ENCODE data around the gene ACSS3. TPM values are rescaled to one million over a fixed set of nuclear protein-coding genes. Genes with fewer than 3 reads are reported as not detected.
A peak's percentile ranks its signal among the peaks of the same experiment; 100 is the strongest.

Gene ACSS3
- total RNA-seq, 1 donor from 2014 or later, result 3.6 TPM

- Mint-ChIP-seq H3K27ac (ENCODE audit: unreplicated experiment) (peak overlapping the region; percentile 49), H3K27me3 (ENCODE audit: unreplicated experiment) (no peaks in the 10 kb centered on the region), H3K36me3 (ENCODE audit: unreplicated experiment) (no peaks in the 10 kb centered on the region), H3K4me3 (ENCODE audit: unreplicated experiment) (no peak overlapping the region), H3K9me3 (ENCODE audit: unreplicated experiment) (no peaks in the 10 kb centered on the region), H3K4me1 (ENCODE audit: low read depth, unreplicated experiment) (peaks cover 11% of the 10 kb centered on the region)
- no peak for DNase-seq
- no peak for TF ChIP-seq CTCF (IDR thresholded peaks at IDR 0.05; ENCODE audit: partially characterized antibody, unreplicated experiment)
These were observed 69.5 kb downstream of the ACSS3 start for GRCh38 chr12:81147292-81147919.

- no peaks in the 10 kb centered on the region for H3K36me3 Mint-ChIP-seq (ENCODE audit: unreplicated experiment)
- H3K27me3 Mint-ChIP-seq (ENCODE audit: unreplicated experiment), result no peaks in the 10 kb centered on the region
- peak overlapping the region; percentile 72 for H3K27ac Mint-ChIP-seq (ENCODE audit: unreplicated experiment)
- no peak for DNase-seq
- TF ChIP-seq CTCF (IDR thresholded peaks at IDR 0.05; ENCODE audit: partially characterized antibody, unreplicated experiment), result no peak
- peaks cover 11% of the 10 kb centered on the region for H3K4me1 Mint-ChIP-seq (ENCODE audit: low read depth, unreplicated experiment)
- no peaks in the 10 kb centered on the region for H3K9me3 Mint-ChIP-seq (ENCODE audit: unreplicated experiment)
- H3K4me3 Mint-ChIP-seq (ENCODE audit: unreplicated experiment), result no peak overlapping the region
These were observed 72.5 kb downstream of the ACSS3 start for GRCh38 chr12:81150382-81150781.

- H3K9me3 Mint-ChIP-seq (ENCODE audit: unreplicated experiment), result no peaks in the 10 kb centered on the region
- no peaks in the 10 kb centered on the region for H3K27me3 Mint-ChIP-seq (ENCODE audit: unreplicated experiment)
- H3K27ac Mint-ChIP-seq (ENCODE audit: unreplicated experiment), result peak overlapping the region; percentile 26
- H3K36me3 Mint-ChIP-seq (ENCODE audit: unreplicated experiment), result no peaks in the 10 kb centered on the region
- H3K4me3 Mint-ChIP-seq (ENCODE audit: unreplicated experiment), result no peak overlapping the region
- TF ChIP-seq CTCF (IDR thresholded peaks at IDR 0.05; ENCODE audit: partially characterized antibody, unreplicated experiment), result no peak
- no peak for DNase-seq
- peaks cover 10% of the 10 kb centered on the region for H3K4me1 Mint-ChIP-seq (ENCODE audit: low read depth, unreplicated experiment)
These were observed 82.0 kb downstream of the ACSS3 start for GRCh38 chr12:81159856-81160255.

- no peak overlapping the region for H3K4me3 Mint-ChIP-seq (ENCODE audit: unreplicated experiment)
These were observed 83.8 kb downstream of the ACSS3 start for GRCh38 chr12:81161680-81162079.

More at GRCh38 chr12:81161680-81162079, 83.8 kb downstream of the ACSS3 start:
- peaks cover 2% of the 10 kb centered on the region for H3K9me3 Mint-ChIP-seq (ENCODE audit: unreplicated experiment)
- no peak for DNase-seq
- no peak overlapping the region for H3K27ac Mint-ChIP-seq (ENCODE audit: unreplicated experiment)
- no peaks in the 10 kb centered on the region for H3K27me3 Mint-ChIP-seq (ENCODE audit: unreplicated experiment)
- no peak for TF ChIP-seq CTCF (IDR thresholded peaks at IDR 0.05; ENCODE audit: partially characterized antibody, unreplicated experiment)
- peaks cover 10% of the 10 kb centered on the region for H3K4me1 Mint-ChIP-seq (ENCODE audit: low read depth, unreplicated experiment)
- H3K36me3 Mint-ChIP-seq (ENCODE audit: unreplicated experiment), result no peaks in the 10 kb centered on the region
